NOMO-1 (cell line): ENCODE data around the gene KBTBD13.

ENCODE experiments used
- DNase-seq, 2 experiments: peaks; one replicate each; lab custom pipeline; 2025; ENCODE audit not compliant: unreplicated experiment in 2 of 2; lab: John Stamatoyannopoulos, UW

Gene KBTBD13

DNA sequence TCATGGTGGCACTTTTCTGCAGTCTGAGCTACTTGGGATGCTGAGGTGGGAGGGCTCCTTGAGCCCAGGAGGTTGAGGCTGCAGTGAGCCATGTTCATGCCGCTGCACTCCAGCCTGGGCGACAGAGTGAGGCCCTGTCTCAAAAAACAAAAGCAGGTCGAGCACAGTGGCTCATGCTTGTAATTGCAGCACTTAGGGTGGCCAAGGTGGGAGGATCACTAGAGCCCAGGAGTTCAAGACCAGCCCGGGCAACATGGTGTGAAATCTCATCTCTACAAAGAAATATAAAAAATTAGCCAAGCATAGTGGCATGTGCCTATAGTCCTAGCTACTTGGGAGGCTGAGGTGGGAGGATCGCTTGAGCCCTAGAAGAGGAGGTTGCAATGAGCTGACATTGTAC, 28.5 kb downstream of the KBTBD13 start:
- DNase-seq, result no peak

DNA sequence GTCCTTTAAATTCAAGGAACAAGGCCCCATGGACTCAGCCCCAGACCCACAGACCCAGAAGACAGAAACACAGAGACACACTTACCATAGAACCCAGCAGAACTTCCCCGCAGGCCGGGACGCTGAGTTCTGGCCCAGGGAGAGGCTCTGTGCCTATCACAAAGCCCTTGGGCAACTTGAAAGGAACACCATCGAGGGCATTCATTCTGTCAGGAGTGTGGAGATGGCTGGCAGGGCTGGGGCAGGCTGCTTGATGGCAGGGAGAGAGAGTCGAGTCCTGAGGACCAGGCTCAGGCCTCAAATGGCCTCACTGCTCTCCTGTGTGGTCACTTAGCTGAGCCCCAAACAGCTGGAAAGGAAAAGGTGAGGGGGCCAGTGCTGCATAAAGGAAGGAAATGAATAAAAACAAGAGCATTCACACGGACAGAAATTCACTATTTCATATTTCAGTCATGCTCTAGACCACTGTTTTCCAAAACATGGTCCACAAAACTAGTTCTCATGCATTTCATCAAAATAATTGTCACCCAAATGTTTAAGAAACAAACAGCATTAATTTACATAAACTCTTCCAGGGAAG, 29.6 kb downstream of the KBTBD13 start:
- DNase-seq, result no peak

- no peak for DNase-seq
These were observed 34.2 kb downstream of the KBTBD13 start for GRCh38 chr15:65110676-65111292.

- no peak for DNase-seq
These were observed 38.5 kb downstream of the KBTBD13 start, which contains the start of gene UBAP1L for GRCh38 chr15:65115086-65115485. TSS of gene UBAP1L (minus strand) at chr15:65115200. CDS start at chr15:65106215, 8,985 bp downstream.

- DNase-seq, result no peak
These were observed 39.0 kb downstream of the KBTBD13 start for GRCh38 chr15:65115542-65115941.
